ENCODE results near the gene MYH14.

MYH14 gene

DNA sequence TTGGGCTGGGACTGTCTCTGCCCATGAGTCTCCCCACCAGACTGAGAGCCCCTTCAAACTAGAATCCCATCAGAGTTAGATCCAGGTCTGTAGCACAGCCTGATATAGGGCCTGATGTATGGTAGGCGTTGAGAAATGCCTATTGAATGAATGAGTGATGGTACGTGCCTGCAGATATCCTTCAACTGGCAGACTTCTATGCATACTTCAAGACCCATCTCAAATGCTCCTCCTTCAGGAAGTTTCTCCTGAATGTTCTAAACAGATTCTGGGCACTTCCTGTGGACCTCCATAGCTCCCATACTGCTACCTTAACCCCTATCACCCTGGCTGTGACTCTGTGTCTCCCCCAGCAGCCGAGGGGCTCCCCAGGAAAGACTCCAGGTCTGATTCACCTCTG is 77.6 kb downstream of the MYH14 start:
- DNase-seq = no peak
- H3K4me3 ChIP-seq (ENCODE audit: low read depth, low read length) = no peak overlapping the region
- H3K36me3 ChIP-seq (replicated peaks) = no peaks in the 10 kb centered on the region
- TF ChIP-seq CTCF (IDR thresholded peaks at IDR 0.05; ENCODE audit: low read depth, low read length, missing control alignments) = no peak
- no peak overlapping the region for H3K27ac ChIP-seq
- in situ Hi-C loops (cut with HindIII; ENCODE audit: low pct_ligation_motif_present, low sequenced_read_pairs) = no loop called here
- no peaks in the 10 kb centered on the region for H3K27me3 ChIP-seq (replicated peaks)

- Histone ChIP-seq H3K27me3 (replicated peaks) (no peaks in the 10 kb centered on the region), H3K4me3 (ENCODE audit: low read depth, low read length) (no peak overlapping the region), H3K27ac (no peak overlapping the region), H3K36me3 (replicated peaks) (no peaks in the 10 kb centered on the region)
- TF ChIP-seq CTCF (IDR thresholded peaks at IDR 0.05; ENCODE audit: low read depth, low read length, missing control alignments) = no peak
- DNase-seq = no peak
- in situ Hi-C loops (cut with HindIII; ENCODE audit: low pct_ligation_motif_present, low sequenced_read_pairs) = no loop called here
Observed at GRCh38 chr19:50281491-50281890, 78.1 kb downstream of the MYH14 start.

DNA sequence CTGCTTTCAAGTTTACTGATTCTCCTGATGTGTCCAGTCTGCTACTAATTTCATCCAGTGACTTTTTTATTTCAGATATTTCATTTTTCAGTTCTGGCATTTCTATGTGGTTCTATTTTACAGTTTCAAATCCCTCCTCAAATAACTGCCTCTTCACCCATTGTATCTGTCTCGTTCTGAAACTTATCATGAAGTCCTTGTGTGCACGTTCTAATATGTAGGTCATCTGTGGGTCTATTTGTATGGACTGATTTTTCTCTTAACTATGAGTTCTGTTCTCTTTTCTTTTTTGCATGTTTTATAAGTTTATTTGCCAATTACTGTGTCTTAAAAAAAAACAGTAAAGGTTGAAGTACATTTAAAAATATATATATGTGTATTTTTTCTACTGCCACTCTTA is 82.4 kb downstream of the MYH14 start:
- no peaks in the 10 kb centered on the region for H3K36me3 ChIP-seq (replicated peaks)
- no peak overlapping the region for H3K4me3 ChIP-seq (ENCODE audit: low read depth, low read length)
- H3K27ac ChIP-seq = no peak overlapping the region
- no peak for TF ChIP-seq CTCF (IDR thresholded peaks at IDR 0.05; ENCODE audit: low read depth, low read length, missing control alignments)
- in situ Hi-C loops (cut with HindIII; ENCODE audit: low pct_ligation_motif_present, low sequenced_read_pairs) = no loop called here
- DNase-seq = no peak
- no peaks in the 10 kb centered on the region for H3K27me3 ChIP-seq (replicated peaks)

GRCh38 chr19:50286443-50286842 is 83.0 kb downstream of the MYH14 start:
- Histone ChIP-seq H3K27me3 (replicated peaks) (no peaks in the 10 kb centered on the region), H3K36me3 (replicated peaks) (no peaks in the 10 kb centered on the region), H3K4me3 (ENCODE audit: low read depth, low read length) (no peak overlapping the region), H3K27ac (no peak overlapping the region)
- DNase-seq = no peak
- TF ChIP-seq CTCF (IDR thresholded peaks at IDR 0.05; ENCODE audit: low read depth, low read length, missing control alignments) = no peak
- in situ Hi-C loops (cut with HindIII; ENCODE audit: low pct_ligation_motif_present, low sequenced_read_pairs) = no loop called here

- no peaks in the 10 kb centered on the region for H3K36me3 ChIP-seq (replicated peaks)
- no peak overlapping the region for H3K27ac ChIP-seq
- H3K4me3 ChIP-seq (ENCODE audit: low read depth, low read length) = no peak overlapping the region
- TF ChIP-seq CTCF (IDR thresholded peaks at IDR 0.05; ENCODE audit: low read depth, low read length, missing control alignments) = no peak
- H3K27me3 ChIP-seq (replicated peaks) = no peaks in the 10 kb centered on the region
- in situ Hi-C loops (cut with HindIII; ENCODE audit: low pct_ligation_motif_present, low sequenced_read_pairs) = no loop called here
- DNase-seq = no peak
Observed at GRCh38 chr19:50287331-50287730, 83.9 kb downstream of the MYH14 start.

DNA sequence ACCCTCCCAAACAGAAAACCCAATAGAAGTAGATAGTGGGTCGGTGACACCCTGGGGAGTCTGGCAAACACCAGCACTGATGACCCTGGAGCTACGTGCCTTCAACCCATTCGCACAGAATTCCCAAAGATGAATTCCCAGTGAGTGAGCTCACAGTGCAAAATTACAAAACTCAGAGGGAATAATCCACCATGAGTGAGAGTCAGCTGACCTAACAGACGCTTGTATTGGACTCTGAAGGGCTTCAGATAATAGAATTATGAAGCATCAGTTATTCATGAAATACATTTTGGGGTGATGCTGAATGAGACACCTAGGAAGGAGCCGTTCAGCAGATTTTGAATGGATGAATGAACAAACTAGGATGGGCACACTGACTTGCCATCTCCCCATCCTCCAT is 85.5 kb downstream of the MYH14 start:
- DNase-seq = no peak
- Histone ChIP-seq H3K27me3 (replicated peaks) (no peaks in the 10 kb centered on the region), H3K27ac (no peak overlapping the region), H3K4me3 (ENCODE audit: low read depth, low read length) (no peak overlapping the region), H3K36me3 (replicated peaks) (no peaks in the 10 kb centered on the region)
- TF ChIP-seq CTCF (IDR thresholded peaks at IDR 0.05; ENCODE audit: low read depth, low read length, missing control alignments) = no peak
- in situ Hi-C loops (cut with HindIII; ENCODE audit: low pct_ligation_motif_present, low sequenced_read_pairs) = no loop called here
